Loucy (cell line): Measurements from ENCODE around the gene NAV2.

Experiments used
- EZH2phosphoT487 ChIP-seq: fragments of 200-600 bp; IDR thresholded peaks from 2 replicates; pipeline ENCODE4 v1.6.1; 2018; ENCODE audit warnings: antibody characterized with exemption, mild to moderate bottlenecking, moderate library complexity, borderline replicate concordance
- TF ChIP-seq, protein P1 (sequence below): fragments of 200-600 bp; sonication (generic); conservative IDR thresholded peaks from 2 replicates; pipeline ENCODE4 v1.5.1; 2014; ENCODE audit warnings: mild to moderate bottlenecking, antibody characterized with exemption, low read length

GRCh38 chr11:19675397-19675796, 37.2 kb upstream of the NAV2 start:
- TF ChIP-seq, protein P1, sequence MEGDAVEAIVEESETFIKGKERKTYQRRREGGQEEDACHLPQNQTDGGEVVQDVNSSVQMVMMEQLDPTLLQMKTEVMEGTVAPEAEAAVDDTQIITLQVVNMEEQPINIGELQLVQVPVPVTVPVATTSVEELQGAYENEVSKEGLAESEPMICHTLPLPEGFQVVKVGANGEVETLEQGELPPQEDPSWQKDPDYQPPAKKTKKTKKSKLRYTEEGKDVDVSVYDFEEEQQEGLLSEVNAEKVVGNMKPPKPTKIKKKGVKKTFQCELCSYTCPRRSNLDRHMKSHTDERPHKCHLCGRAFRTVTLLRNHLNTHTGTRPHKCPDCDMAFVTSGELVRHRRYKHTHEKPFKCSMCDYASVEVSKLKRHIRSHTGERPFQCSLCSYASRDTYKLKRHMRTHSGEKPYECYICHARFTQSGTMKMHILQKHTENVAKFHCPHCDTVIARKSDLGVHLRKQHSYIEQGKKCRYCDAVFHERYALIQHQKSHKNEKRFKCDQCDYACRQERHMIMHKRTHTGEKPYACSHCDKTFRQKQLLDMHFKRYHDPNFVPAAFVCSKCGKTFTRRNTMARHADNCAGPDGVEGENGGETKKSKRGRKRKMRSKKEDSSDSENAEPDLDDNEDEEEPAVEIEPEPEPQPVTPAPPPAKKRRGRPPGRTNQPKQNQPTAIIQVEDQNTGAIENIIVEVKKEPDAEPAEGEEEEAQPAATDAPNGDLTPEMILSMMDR: no peak
- TF ChIP-seq EZH2phosphoT487: no peak
